ENCODE results near the gene STAG1.
"Not testable (repeated sequence)": the region's sequence is repeated elsewhere in the genome, so short reads cannot be mapped to it uniquely, and the experiment has no call there.

DNA sequence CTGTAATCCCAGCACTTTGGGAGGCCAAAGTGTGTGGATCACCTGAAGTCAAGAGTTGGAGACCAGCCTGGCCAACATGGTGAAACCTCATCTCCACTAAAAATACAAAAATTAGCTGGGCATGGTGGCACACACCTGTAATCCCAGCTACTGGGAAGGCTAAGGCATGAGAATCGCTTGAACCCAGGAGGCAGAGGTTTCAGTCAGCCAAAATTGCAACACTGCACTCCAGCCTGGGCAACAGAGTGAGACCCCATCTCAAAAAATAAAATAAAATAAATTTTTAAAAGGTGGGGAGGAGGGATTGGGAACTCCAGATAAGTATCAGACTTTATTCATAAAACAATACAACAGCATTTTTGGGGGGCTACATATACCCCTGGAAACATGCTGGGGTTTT, 42.4 kb downstream of the STAG1 start:
- not testable (repeated sequence) for TF ChIP-seq POLR2A, POLR2AphosphoS5 (IDR thresholded peaks at IDR 0.05)
- TF ChIP-seq, protein P1, sequence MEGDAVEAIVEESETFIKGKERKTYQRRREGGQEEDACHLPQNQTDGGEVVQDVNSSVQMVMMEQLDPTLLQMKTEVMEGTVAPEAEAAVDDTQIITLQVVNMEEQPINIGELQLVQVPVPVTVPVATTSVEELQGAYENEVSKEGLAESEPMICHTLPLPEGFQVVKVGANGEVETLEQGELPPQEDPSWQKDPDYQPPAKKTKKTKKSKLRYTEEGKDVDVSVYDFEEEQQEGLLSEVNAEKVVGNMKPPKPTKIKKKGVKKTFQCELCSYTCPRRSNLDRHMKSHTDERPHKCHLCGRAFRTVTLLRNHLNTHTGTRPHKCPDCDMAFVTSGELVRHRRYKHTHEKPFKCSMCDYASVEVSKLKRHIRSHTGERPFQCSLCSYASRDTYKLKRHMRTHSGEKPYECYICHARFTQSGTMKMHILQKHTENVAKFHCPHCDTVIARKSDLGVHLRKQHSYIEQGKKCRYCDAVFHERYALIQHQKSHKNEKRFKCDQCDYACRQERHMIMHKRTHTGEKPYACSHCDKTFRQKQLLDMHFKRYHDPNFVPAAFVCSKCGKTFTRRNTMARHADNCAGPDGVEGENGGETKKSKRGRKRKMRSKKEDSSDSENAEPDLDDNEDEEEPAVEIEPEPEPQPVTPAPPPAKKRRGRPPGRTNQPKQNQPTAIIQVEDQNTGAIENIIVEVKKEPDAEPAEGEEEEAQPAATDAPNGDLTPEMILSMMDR (IDR thresholded peaks at IDR 0.05): not testable (repeated sequence)
